ENCODE measurements around the gene ALG1L2.
"Not testable (repeated sequence)": the region's sequence is repeated elsewhere in the genome, so short reads cannot be mapped to it uniquely, and the experiment has no call there.

The ALG1L2 gene

DNA sequence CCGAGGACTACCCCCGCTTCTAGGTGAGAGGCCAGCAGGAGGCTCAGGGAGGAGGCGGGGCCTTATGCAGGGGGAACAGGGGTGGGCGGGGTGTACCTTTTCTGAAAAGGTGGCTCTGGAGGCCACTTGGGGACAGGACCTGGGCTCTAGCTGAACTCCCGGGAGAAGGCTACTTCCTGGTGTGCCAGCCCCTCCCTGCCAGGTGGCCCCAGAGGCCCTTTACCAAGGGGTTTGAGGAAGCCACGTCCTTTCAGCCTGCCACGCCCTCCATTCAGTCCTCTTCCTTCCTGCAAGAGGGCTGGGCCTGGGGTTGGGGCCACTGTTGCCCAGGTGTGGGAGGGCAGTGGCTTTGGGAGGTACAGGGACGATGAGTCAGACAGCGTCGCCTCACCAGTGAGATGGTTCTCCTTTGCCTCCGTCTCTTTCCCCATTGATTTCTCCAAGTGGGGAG lies 12.9 kb downstream of the ALG1L2 start:
- not testable (repeated sequence) for DNase-seq

DNA sequence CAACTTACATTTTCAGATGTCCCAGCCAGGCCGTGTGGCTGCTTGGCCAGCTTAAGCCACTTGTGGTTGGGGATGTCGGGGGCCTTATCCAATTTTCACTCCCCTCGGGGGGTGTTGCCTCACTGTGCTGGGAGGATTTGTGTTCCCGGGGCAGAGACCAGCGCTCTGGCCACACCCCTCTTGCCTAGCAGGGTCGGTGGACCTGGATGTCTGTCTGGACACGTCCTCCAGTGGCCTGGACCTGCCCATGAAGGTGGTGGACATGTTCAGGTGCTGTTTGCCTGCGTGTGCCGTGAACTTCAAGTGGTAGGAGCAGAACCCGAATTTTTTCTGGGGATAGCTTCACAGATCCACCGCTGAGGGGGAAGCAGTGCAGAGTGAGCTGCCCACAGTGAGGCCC lies 14.2 kb downstream of the ALG1L2 start:
- DNase-seq = not testable (repeated sequence)

- not testable (repeated sequence) for DNase-seq
Measured at GRCh38 chr3:130097096-130097495, 15.5 kb downstream of the ALG1L2 start.

DNA sequence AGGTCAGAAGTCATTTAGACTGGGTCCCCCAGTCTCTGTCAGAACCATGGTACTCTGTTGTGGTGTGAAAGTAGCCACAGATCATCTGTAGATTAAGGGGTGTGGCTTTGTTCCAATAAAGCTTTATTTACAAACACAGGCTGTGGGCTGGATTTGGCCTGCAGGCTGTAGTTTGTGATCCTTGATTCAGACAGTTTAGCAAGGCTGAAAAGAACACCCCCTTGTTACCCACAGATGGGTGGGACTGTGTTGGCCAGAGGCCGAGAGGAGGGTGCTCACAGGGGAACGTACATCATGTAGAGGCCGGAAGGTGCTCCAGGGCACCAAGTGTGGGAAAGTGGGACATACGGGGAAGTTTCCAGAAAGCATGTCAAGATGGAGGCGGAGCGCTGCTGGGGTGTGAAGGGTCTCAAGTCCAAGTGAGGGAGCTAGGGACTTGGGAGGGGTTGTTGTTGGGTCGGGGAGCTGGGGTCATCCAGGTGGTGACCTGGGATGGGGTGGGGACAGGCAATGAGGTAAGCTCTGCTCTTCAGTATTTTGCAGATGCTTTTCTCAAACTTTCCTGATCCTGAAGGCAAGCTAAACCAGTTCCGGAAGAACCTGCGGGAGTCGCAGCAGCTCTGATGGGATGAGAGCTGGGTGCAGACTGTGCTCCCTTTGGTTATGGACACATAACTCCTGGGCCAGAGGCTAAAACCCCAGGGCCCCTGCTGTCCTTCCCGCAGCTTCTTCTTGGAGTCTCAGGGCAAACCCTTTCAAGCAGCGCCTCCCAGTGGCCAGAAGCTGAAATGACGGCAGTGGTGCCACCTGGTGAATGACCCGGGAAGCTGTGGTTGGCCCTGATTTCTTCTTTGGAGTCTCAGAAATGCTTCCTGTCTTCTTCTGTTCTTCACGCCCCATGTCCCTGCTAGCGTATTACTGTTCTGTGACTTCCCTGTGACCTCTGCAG lies 16.3 kb downstream of the ALG1L2 start:
- not testable (repeated sequence) for DNase-seq

GRCh38 chr3:130098639-130099385 lies 17.2 kb downstream of the ALG1L2 start:
- not testable (repeated sequence) for DNase-seq

DNA sequence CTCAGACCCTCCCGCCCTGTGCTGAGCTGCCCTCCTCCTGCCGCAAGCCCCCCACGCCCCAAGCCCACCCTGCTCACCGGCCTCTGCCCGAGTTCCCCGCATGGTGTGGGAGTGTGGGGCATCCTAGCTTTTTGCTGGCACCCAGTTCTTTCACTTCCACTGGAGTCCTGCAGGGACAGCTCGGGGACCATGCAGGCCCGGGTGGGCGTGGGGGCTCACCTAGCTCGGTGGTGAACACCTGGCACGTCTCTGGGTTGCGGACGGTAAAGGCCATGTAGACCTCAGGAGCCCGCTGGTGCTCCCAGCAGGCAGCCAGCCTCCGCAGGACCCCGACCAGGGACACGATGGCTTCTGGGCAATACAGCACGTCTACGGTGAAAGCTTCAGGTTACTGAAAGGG lies 20.9 kb downstream of the ALG1L2 start:
- DNase-seq = not testable (repeated sequence)

DNA sequence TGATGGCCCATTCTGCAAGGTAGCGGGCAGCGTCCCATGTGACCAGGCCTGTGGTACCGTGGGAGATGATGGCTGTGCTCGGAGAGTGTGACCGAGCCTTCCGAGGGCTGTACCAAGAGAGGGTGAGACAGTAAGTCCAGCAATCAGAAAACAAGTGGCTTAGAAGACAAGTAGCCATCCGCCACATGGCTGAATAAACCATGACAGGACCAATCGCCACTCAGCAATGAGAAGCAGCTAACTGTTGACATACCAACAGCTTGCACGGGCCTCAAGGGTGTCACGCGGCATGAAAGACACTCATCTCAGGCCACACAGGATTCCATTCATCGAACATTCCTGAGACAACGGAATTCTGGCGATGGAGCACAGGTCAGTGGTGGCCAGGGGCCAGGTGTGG lies 22.6 kb downstream of the ALG1L2 start:
- DNase-seq = not testable (repeated sequence)

- DNase-seq = not testable (repeated sequence)
Measured at GRCh38 chr3:130107333-130107995, 25.8 kb downstream of the ALG1L2 start.

- not testable (repeated sequence) for DNase-seq
Measured at GRCh38 chr3:130108836-130109585, 27.4 kb downstream of the ALG1L2 start.

GRCh38 chr3:130110386-130111169 lies 28.9 kb downstream of the ALG1L2 start:
- not testable (repeated sequence) for DNase-seq

DNA sequence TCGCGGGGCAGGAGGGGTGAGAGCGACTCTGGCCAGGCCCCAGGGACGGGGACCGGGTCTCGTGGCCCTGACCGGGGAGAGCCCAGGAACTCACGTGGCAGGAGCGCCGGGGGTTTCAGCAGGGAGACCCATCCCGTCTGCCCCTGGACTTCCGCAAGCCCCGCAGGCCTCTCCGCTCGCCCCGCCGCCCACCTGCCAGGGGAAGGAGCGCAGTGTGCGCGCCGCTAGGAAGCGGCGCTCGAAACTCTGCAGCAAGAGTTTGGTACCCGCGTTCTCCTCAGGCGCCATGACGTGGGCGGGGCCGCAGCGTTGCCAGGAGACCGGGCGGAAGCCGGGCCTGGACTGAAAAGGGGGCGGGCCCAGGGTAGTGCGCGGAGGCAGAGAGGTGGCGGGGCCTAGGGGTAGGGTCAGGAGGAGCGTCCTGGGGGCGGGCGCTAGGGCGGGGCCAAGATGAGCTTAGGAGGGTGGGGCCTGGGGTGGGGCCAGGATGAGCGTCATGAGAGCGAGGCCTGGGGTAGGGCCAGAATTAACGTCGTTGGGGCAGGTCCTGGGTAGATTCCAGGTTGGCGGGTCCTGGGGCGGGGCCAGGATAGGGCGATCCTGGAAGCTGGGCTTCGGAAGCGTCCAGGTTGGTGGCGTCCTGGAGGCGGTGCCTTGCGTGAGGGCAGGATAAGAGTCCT lies 29.7 kb downstream of the ALG1L2 start:
- peak; percentile 94 for DNase-seq

- peak; percentile 94 for DNase-seq
Measured at GRCh38 chr3:130111865-130112747, 30.5 kb downstream of the ALG1L2 start.

DNA sequence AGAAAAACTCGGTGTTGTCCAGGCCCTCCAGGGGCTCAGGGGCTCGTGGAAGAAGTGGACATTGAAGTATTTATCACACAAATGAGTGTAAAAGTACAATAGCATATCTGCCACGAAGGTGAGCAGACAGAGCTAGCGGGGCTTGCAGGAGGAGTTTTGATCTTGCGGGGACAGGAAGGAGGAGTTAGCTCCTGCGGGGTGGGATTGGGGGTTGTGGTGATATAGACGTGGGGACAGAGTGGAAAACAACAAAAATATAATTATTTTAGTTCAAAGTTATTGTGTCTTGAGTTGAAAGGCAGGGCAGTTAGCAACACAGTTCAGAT lies 31.1 kb downstream of the ALG1L2 start:
- DNase-seq = not testable (repeated sequence)

- DNase-seq = not testable (repeated sequence)
Measured at GRCh38 chr3:130115400-130115799, 33.8 kb downstream of the ALG1L2 start.

DNA sequence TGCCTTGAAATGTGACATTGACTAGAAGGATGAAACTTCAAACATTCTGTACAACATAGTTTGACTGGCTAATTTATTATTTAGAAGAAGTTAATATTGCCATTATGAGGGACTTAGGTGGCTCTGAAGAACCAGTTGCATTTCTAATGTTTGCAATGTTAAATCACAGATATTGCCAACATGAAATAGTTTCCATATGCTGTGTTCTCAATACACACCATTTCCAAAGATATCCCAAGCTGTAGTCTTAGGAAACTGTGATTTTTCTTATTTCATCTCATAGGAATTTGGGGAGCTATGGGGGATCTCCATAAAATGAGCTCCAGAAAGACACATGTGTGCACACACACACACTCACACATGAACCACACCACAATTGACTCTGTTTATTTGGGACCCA lies 36.3 kb downstream of the ALG1L2 start:
- DNase-seq = no peak

DNA sequence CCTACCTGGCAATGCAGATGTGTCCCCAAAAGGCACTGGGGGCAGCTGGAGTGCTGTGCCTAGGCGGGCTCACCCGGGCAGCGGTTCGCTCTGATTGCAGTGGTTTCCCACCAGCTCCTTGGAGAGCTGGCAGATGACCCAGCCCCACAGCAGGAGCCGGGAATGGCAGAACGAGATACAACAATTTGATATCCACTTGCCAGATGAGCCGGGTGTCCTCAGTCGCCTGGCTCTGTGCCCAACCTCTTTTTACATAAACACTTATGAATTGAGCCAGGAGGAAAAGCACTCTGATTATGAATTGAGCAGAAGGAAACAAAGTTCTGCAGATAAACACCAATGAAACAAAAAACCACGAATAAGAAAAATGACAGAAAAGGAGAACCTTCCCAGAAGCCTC lies 38.2 kb downstream of the ALG1L2 start:
- DNase-seq = not testable (repeated sequence)

DNA sequence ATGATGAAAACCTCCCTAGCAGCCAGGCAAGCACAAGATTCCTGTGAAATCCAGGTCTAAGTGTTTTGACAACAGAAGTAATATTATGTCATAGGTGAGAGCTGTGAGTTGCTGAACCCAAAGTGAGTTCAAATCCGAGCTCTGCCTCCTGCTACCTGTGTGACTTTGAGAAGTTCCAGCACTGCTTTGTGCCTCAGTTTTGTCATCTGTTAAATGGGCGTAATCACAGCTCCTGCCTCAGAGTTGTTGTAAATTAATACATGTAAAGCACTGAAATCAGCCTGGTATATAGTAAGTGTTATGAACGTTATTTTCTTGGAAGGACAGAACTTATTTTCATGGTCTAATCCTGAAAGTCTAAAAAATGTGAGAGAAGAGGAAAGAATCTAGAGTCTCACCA lies 38.7 kb downstream of the ALG1L2 start:
- not testable (repeated sequence) for DNase-seq

GRCh38 chr3:130122891-130123775 lies 41.5 kb downstream of the ALG1L2 start:
- DNase-seq = not testable (repeated sequence)

- not testable (repeated sequence) for DNase-seq
Measured at GRCh38 chr3:130125406-130125805, 43.8 kb downstream of the ALG1L2 start.

Measured in NCI-H526 treated with DMSO at 0.1 percent for 48 hours (cell line).